Dedifferentiated amniotic fluid mesenchymal stem cell (primary cell): ENCODE data around the gene ZBTB34.
"Not testable (repeated sequence)": the region's sequence is repeated elsewhere in the genome, so short reads cannot be mapped to it uniquely, and the experiment has no call there.

Experiments
- DNase-seq: peaks from one replicate; pipeline ENCODE4 v3.0.0-alpha.2; 2016; ENCODE audit errors: extremely low spot score

Gene ZBTB34

GRCh38 chr9:126860077-126860756 lies at the start of gene ZBTB34:
TSS of gene ZBTB34 (plus strand) at chr9:126860639. CDS start at chr9:126879400, 18,761 bp downstream.
- no peak for DNase-seq

GRCh38 chr9:126813072-126813471 lies 47.4 kb upstream of the ZBTB34 start:
- no peak for DNase-seq

- no peak for DNase-seq
These were observed 46.3 kb upstream of the ZBTB34 start for GRCh38 chr9:126814091-126814490.

- DNase-seq = not testable (repeated sequence)
These were observed 42.8 kb upstream of the ZBTB34 start for GRCh38 chr9:126817615-126818014.

- no peak for DNase-seq
These were observed 42.0 kb upstream of the ZBTB34 start for GRCh38 chr9:126818482-126818881.

GRCh38 chr9:126819482-126819881 lies 41.0 kb upstream of the ZBTB34 start:
- DNase-seq = no peak

GRCh38 chr9:126822278-126822677 lies 38.2 kb upstream of the ZBTB34 start:
- no peak for DNase-seq

- no peak for DNase-seq
These were observed 37.6 kb upstream of the ZBTB34 start for GRCh38 chr9:126822873-126823272.

GRCh38 chr9:126824052-126824451 lies 36.4 kb upstream of the ZBTB34 start:
- DNase-seq = not testable (repeated sequence)

- no peak for DNase-seq
These were observed 33.2 kb upstream of the ZBTB34 start for GRCh38 chr9:126827227-126827626.

GRCh38 chr9:126829035-126829434 lies 31.4 kb upstream of the ZBTB34 start:
- no peak for DNase-seq

- no peak for DNase-seq
These were observed 29.6 kb upstream of the ZBTB34 start for GRCh38 chr9:126830827-126831226.

- no peak for DNase-seq
These were observed 28.0 kb upstream of the ZBTB34 start for GRCh38 chr9:126832440-126832839.

- no peak for DNase-seq
These were observed 27.4 kb upstream of the ZBTB34 start for GRCh38 chr9:126833020-126833419.

GRCh38 chr9:126833710-126834345 lies 26.6 kb upstream of the ZBTB34 start:
- DNase-seq = no peak

- no peak for DNase-seq
These were observed 25.8 kb upstream of the ZBTB34 start for GRCh38 chr9:126834672-126835071.

GRCh38 chr9:126836216-126836615 lies 24.2 kb upstream of the ZBTB34 start:
- no peak for DNase-seq

GRCh38 chr9:126838055-126838811 lies 22.2 kb upstream of the ZBTB34 start:
- no peak for DNase-seq

- DNase-seq = no peak
These were observed 21.5 kb upstream of the ZBTB34 start for GRCh38 chr9:126838895-126839294.

GRCh38 chr9:126839301-126839700 lies 21.1 kb upstream of the ZBTB34 start:
- no peak for DNase-seq

- no peak for DNase-seq
These were observed 18.1 kb upstream of the ZBTB34 start for GRCh38 chr9:126842220-126842842.
